NCI-H2227 (cell line): Measurements from ENCODE around the gene STPG2.
A peak's percentile ranks its signal among the peaks of the same experiment; 100 is the strongest.

ENCODE experiments used
- DNase-seq: peaks from one replicate; lab custom pipeline; 2025; ENCODE audit not compliant: unreplicated experiment; lab: John Stamatoyannopoulos, UW

STPG2 gene

DNA sequence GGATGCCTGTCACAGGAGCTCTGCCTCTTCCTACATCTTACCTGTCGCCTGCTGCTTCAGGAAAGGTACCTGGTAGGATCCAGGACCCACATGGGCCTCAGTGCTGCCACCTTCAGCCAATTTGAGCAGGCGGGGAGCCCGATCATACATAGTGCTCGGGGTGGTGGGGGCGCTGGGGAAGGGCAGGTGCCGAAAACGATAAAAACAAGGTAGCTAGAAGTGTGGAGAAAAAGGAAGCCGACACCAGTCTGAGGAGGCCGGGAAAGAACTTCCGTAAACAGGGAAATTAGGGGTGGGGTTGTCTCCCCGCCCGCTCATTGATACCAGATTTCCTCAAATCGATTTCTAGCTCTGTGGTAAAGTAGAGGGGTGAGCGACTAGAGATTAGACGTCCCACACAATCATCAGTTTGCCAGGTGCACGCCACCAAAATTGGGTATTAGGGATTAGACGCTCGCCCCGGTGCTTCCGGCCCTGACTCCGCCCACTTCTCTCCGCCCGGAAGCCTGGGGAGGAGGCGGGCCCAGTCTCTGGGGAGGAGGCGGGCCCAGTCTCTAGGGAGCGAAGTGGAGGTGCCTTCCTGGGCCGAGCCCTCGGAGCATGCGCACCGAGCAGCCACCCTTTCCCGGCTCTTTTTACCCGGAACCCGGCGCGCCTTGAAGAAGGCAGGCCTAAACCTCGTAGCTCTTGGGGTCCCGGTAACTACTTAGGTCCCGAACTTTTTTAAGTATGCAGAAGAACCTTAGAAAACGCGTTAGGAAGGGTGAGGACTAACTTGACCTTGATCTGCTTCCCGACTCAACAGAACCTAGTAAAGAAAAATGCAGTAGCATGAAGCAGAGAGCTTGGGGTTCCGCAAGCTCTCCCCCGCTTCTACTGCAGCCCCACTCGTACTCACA, at the start of gene STPG2:
TSS of gene STPG2 (minus strand) at position 476 of the 899 bp plus-strand sequence.
- peak; percentile 93 for DNase-seq

DNA sequence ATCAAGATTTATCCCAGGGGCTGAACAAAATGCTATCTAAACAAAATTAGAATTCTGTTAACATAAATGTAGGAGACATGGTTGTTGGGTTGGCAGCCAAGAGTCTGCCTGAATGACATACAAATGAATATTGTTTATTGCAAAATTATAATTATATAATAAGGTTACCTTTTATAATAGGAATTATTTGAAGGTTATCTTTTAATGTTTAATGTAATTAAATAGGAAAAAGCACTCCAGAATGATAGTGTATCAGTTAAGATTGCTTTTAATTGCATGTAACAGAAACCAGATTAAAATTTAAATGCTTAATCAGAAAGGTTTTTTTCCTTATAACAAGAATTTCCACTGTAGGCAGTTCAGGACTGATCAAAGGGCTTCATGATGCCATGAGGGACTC, 42.0 kb upstream of the STPG2 start:
- no peak for DNase-seq

DNA sequence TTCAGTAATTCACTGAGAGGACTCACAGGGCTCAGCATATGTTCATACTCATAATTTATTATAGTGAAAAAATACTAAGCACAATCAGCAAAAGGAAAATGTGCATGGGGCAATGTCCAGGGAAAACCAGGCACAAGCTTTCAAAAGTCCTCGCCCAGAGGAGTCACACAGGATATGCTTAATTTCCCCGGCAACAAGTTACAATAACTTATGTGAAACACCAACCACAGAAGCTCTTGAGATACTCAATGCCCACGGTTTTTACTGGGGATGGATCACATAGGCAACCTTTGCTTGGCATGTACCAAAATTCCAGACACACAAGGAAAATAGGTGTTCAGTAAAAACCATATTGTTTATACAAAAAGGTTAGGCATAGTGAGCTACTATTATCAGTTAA, 38.5 kb upstream of the STPG2 start:
- DNase-seq: no peak

DNA sequence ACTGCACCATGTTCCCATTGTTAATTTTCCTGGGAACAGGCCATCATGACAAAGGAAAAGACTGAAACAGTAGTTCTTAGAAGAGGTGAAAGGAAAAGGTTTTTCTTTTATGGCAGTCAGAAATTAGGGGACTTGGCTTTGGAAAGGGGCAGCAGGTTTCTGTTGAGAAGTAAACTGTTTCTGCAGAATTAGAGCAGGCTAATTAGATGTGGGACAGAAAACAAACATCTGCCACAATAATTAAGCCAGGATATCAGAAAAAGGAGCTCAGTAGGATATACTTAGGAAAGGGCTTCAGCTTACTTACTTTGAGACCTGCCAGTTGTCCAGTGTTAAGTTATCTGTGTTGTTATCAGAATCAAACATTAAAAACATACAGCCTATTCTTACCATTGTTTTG, 36.7 kb upstream of the STPG2 start:
- DNase-seq: no peak

DNA sequence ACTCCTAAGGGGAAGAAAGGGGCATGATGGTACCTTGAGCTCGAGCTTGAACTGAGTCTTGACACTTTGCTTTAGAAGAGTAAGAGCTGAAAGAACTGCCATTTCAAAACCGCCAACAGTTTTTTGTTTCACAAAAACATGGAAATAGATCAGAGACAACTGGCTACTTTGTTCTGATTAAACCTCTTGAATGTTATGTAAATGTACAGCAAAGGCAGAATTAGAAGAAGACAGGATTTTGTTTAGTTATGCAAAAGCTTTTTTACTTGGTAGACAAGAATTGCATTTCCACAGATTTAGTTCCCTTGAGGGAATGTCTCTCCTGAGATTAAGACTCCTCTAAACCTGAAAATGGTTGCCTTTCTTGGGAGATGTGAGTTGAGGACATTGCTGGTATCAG, 33.3 kb upstream of the STPG2 start:
- DNase-seq: no peak

DNA sequence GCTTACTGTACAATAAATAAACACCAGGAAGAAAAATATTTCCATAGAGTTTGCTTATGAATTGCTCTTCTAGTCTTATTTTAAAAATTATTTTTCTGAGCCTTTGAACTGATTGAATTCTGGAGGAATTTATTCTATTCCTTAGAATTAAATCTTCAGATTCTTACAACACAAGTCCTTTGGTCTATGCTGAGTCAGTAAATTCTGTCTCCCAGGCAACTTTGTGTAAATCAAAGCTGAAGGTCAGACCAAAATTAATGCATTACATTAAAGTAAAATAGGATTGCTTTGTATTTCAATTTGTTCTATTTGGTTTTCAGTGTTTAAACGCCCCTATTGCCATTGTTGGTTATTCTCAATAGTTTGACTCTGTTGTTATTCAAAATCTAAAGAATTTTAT, 26.8 kb upstream of the STPG2 start:
- no peak for DNase-seq

DNA sequence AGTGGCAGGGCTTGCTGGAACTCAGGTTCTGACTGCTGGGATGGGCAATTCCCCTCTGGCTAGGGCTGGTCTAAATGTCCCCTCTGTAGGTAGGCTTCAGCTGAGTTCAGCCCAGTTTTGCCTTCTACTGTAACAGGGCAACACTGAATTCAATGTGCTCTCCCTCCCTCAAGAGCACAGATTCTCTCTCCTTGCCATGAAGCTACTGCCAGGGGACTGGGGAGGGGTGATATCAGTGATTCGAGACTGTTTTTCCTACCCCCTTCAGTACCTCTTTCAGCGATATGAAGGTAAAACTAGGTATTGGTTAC, 23.4 kb upstream of the STPG2 start:
- DNase-seq: no peak

DNA sequence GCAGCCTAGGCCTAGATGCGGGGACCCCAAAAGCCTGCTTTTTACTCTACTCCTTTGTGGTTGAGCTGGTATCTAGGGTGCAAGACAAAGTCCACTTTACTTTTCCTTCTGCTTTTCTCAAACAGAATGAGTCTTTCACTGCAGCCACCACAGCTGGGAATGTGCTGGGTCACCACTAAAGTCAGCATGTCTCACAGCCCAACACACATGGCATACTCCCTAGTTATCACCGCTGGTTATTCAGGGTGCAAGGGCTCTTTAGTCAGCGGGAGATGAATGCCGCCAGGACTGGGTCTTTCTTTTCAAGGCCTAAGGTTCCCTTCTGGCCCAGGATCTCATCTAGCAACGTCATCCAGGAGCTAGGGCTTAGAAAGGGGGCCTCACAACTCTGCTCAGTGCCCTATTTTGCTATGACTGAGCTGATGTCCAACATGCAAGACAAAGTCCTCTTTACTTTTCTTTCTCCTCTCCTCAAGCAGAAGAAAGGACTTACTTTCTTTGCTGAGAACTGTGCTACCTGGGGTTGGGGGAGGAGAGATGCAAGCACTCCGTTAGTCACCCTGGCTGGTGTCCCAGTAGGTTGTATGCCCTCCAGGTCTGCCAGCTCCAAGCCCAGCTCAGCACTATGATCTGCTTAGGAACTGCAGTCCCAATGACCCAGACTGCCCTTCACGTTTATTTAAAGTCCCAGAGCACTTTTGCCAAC, 22.9 kb upstream of the STPG2 start:
- no peak for DNase-seq

DNA sequence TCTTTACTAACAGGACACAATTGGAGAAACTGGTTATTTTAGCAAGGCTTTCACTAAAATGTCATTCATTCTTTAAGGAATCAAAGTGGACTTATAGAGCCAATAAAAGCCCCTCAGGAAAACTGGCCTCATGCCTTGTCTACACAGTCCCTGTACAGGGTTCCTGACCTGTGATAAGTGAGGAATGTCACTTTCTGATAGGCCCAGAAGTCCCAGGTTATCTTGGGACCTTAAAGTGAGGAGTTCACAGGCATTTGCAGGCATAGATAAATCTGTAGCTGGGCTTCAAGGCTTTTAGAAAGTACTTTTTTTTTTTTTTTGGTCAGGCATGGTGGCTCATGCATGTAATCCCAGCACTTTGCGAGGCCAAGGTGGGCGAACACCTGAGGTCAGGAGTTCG, 19.4 kb upstream of the STPG2 start:
- no peak for DNase-seq

DNA sequence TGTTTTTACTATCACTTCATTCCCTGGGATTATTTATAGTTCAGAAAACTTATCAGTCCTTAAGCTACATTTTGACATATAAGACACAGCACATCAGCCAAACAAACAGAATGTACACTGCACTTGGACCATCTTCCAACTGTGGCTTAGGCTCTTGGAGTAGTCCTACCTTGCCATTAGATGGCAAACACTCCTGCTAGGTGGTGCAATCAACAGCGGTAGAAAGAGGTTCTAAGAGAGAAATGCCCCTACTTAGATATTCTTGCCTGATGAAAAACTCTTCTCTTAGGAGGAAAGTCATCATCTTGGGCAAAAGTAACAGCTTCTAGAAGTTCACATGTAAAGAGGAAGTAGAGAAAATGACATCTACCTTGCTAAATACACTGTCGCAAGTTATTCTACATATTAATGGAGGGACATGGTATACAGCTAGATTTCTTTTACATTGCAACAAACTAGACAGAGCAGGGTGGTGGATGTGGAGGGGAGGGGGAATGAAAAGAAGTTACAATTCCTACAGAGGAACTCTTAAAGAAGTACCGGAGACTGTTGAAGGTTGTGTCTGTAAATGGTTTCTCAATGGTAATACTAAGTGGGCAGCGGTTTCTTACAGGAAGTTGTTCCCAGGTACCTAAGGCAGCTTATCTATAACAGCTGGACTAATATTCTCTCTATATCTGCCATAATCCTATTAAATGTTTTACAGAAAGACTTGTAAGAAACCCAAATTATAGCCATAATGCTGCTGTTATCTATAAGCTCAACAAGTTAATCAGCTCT, 8.1 kb upstream of the STPG2 start:
- DNase-seq: no peak

DNA sequence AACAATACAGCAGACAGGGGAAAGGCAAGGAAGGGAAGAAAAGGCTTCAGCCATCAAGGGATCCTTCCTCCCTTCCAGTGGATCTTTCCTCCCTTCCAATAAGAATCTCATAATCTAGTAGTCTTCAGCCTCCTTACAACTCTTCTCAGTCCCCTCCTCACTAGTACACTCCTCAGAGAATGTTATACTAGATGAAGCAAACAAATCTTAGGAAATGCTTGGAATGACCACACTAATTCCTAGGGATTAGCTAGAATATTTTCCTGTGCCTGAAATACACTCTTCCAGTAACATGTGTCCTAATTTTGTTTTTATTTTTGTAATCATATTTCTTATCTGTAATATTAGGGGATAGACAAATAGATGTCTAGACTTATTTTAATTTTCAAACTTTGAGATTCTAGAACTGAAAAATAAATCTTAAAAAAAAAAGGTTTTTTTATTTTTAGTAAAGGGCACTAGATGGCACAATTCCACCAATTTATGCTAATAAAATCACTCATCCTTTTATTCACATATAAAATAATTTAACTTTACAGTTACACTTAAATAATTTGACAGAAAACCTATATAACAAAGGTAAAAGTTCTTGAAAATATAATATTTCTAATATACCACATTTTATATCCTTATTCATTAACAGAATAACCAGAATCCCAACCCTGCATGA, 7.0 kb upstream of the STPG2 start:
- no peak for DNase-seq

DNA sequence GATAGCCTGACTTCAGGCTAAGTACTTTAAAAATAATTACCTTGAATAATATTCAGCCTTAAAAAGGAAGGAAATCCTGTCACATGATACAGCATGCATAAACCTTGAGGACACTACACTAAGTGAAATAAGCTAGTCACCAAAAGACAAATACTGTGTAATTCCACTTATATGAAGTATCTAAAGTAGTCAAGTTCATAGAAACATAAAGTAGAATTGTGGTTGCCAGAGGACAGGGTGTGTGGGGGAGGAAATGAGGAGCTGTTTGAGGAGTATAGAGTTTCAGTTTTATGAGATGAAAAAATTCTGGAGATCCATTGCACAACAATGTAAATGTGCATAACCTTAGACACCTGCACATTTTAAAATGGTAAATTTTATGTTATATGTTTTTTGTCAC, 5.6 kb upstream of the STPG2 start:
- DNase-seq: no peak

DNA sequence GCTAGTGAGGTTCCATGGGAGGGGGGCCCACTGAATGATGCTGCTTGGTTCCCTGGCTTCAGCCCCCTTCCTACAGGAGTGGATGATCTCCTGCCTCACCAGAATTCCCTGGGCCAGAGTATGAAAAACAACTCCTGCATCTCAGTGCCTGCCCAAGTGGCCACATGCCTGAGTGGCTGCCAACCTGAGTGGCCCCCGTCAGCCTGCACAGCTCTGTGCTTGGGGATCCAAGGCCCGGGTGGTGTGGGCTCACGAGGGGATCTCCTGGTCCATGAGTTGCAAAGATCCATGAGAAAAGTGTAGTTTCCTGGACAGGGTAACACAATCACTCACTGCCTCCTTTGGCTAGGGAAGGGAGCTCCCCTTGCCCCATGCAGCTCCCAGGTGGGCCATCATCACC, 17.1 kb downstream of the STPG2 start:
- no peak for DNase-seq

DNA sequence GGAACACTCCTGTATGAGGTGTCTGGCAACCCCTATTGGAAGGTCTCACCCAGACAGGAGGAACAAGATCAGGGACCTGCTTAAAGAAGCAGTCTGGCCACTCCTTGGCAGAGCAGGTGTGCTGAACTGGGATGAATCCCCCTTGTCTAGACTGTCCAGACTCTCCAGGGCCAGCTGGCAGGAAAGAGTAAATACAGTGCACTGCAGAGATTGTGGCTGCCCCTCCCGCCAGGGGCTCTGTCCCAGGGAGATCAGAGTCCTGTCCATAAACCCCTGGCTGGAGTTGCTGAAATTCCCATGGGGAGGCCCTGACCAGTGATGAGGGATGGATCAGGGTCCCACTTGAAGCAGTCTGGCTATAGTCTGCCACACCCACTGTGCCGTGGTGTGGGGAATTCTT, 17.7 kb downstream of the STPG2 start:
- no peak for DNase-seq

DNA sequence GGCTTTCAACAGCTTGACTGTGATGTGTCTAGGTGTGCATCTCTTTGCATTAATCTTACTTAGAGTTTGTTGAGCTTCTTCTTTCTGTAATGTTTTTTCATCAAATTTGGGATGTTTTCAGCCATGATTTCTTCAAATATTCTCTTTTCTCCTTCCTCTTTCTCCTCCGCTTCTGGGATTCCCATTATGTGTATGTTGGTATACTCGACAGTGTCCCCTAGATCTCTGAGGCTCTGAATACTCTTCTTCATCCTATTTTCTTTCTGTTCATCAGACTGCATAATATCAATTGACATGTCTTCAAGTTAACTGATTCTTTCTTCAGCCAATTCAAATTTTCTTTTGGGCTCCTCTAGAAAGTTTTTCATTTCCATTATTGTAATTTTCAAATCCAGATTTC, 25.9 kb downstream of the STPG2 start:
- DNase-seq: no peak

DNA sequence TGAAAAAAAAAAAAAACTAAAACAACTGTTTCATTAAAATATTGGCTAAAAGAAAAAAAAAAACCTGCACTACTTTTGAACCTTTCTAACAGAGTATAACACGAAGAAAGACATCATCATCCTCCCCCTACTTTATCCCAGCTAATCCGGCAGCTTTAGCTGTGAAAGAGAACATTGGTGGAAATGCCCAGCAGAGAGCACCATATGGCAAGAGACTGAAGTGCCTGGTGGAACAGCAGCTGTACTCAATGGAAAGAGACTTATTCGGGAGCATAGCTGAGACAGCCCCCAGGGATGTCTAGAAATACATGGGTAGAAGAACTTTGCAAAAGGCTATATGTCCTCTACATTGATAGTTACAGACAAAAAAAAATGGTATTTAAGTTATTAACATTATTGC, 30.3 kb downstream of the STPG2 start:
- peak; percentile 22 for DNase-seq

DNA sequence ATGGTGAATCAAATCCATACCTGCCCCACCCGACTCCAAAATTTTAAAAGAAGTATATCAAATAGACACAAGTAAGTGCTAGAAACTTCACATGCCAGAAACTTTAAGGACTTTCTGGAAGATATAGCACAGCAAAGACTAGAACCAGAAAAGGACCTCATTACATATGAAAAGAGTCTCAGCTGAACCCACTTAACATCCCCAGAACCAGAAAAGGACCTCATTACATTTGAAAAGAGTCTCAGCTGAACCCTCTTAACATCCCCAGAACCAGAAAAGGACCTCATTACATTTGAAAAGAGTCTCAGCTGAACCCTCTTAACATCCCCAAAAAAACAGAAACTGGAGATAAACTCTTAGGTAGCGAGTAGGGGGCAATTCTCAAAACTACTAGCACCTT, 32.3 kb downstream of the STPG2 start:
- no peak for DNase-seq

DNA sequence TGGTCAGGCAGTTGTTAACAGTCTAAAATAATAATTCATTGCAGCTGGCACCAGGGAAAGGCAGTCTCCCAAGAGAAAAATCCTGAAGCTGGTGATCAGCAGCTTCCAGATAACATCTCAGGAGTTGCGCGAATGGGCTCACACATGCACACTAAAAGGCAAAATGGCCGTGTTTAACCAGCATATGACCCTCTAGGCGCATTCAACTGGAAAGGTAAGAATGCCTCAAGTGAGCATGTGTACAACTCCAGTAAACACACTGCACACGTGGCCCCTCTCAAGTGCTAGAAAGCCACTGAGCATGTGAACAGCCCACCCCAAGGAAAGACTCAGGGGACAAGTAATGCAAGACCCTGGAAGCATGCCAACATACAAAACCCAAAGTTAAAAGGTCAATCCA, 33.1 kb downstream of the STPG2 start:
- no peak for DNase-seq

DNA sequence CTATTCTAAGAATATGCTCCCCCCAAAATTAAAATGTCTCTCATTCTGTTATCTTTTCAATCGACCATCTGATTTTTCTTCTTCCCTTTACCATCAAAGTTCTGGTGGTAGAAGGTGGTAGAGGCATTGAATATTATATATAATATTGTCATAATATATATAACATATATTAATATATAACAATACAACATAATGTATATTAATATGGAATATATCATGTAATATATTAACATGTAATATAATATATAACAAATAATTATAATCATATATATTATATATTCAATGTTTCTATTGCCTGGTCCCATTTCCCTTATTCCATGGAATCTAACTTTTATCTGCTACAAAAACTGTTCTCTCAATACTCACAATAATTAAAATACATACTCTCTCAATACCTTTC, 40.6 kb downstream of the STPG2 start:
- no peak for DNase-seq

DNA sequence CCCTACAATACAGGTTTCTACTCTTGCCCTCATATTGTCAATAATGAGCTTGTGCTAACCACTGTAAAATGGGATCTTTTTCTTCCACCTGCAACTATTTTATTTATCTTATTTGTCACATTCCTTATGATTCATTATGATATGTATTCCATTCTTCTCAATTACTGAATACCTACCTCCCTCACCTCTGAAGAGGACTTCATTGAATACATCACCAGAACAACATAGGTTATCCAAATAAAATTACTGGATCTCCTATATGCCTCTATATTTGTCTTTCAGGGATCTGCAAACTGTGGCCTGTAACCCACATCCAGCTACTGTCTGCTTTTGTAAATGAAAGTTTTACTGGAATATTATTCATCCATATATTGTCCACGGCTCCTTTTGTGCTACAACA, 41.3 kb downstream of the STPG2 start:
- no peak for DNase-seq

DNA sequence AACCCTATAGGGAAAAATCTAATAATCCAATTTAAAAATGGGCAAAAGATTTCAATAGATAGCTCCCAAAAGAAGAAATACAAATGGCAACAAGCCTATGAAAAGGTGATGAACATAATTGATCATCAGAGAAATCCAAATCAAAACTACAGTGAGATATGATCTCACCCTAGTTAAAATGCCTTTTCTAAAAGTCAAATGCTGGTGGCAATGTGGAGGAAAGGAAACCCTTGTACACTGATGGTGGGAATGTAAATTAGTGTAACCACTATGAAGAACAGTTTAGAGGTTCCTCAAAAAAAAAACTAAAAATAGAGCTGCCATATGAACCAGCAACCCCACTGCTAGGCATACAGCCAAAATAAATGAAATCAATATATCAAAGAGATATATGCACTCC, 44.5 kb downstream of the STPG2 start:
- DNase-seq: no peak
